Tibial artery (tissue), 4 donors: ENCODE results near the gene FGFRL1.

ENCODE experiments used
- DNase-seq, 2 donors: peaks; one replicate each; pipeline ENCODE4 v3.0.0-alpha.2; 2019
- H3K27ac ChIP-seq, 2 donors: fragments of 200-600 bp; sonication (generic) in 1 of 2; 1 replicate in 1 of 2; 2 replicates in 1 of 2; pipeline ENCODE4 v1.5.1; 2018 to 2019; ENCODE audit warnings: mild to moderate bottlenecking in 1 of 2
- H3K27me3 ChIP-seq, 2 donors: fragments of 200-600 bp; sonication (generic) in 1 of 2; one replicate each; pipeline versions ENCODE4 v1.5.1 to v1.6.0; 2016 to 2019
- H3K36me3 ChIP-seq, 3 donors: fragments of 200-600 bp; sonication (generic) in 2 of 3; one replicate each; pipeline ENCODE4 v1.5.1; 2016 to 2019; ENCODE audit warnings: mild to moderate bottlenecking in 2 of 3
- H3K4me1 ChIP-seq, 4 donors: fragments of 200-600 bp; sonication (generic) in 2 of 4; 1 replicate in 3 of 4; 2 replicates in 1 of 4; pipeline ENCODE4 v1.5.1; 2016 to 2019
- H3K4me3 ChIP-seq, 2 donors: fragments of 200-600 bp; sonication (generic) in 1 of 2; 1 replicate in 1 of 2; 2 replicates in 1 of 2; pipeline ENCODE4 v1.5.1; 2018 to 2019; ENCODE audit warnings: mild to moderate bottlenecking in 2 of 2
- H3K9me3 ChIP-seq, 3 donors: fragments of 200-600 bp; sonication (generic) in 1 of 3; one replicate each; pipeline ENCODE4 v1.5.1; 2016 to 2019
- CTCF ChIP-seq, 2 experiments: fragments of 200-600 bp in 1 of 2; fragments of 450-650 bp in 1 of 2; IDR thresholded peaks; one replicate each; pipeline ENCODE4 v1.5.1; 2017 to 2019; ENCODE audit warnings: antibody characterized with exemption in 2 of 2, mild to moderate bottlenecking in 1 of 2, moderate library complexity in 1 of 2
- intact Hi-C: fragments of 100-400 bp; cut with DNase I; formaldehyde crosslinking; loops from one replicate; pipeline ENCODE4 v1.15.0; 2023; ENCODE audit warnings: low total_unique reads

Gene FGFRL1

GRCh38 chr4:986879-987623, 24.4 kb upstream of the FGFRL1 start, which contains the start of gene IDUA:
Gene IDUA, plus strand, starts transcription at chr4:987044. Its CDS starts 41 bp downstream, at chr4:987085.
- TF ChIP-seq CTCF (IDR thresholded peaks at IDR 0.05) = peak in 1 of 2 experiments; percentile 34
- peak; percentile 71 to 87 for DNase-seq

GRCh38 chr4:987624-988513, 23.6 kb upstream of the FGFRL1 start:
- Histone ChIP-seq H3K4me3 (peak overlapping the region; percentile 61 to 70), H3K36me3 (peaks cover 0 to 39% (median 18%) of the 10 kb centered on the region in 3 donors), H3K27me3 (no peaks in the 10 kb centered on the region), H3K4me1 (peaks cover 0 to 31% (median 21%) of the 10 kb centered on the region in 4 donors), H3K27ac (peak overlapping the region in 1 of 2 donors; percentile 50), H3K9me3 (no peaks in the 10 kb centered on the region)
- TF ChIP-seq CTCF (IDR thresholded peaks at IDR 0.05) = no peak
- no peak for DNase-seq
- intact Hi-C loops = no loop called here

More at GRCh38 chr4:986879-987623, 24.4 kb upstream of the FGFRL1 start, which contains the start of gene IDUA:
- Histone ChIP-seq H3K27me3 (no peaks in the 10 kb centered on the region), H3K4me1 (peaks cover 0 to 31% (median 21%) of the 10 kb centered on the region in 4 donors), H3K27ac (peak within 1 kb of the TSS; percentile 17 to 50), H3K36me3 (peaks cover 0 to 33% (median 18%) of the 10 kb centered on the region in 3 donors), H3K4me3 (peak within 1 kb of the TSS; percentile 61 to 70), H3K9me3 (no peaks in the 10 kb centered on the region)
- intact Hi-C loops = no loop called here

GRCh38 chr4:988726-989721, 22.4 kb upstream of the FGFRL1 start:
- Histone ChIP-seq H3K9me3 (no peaks in the 10 kb centered on the region), H3K27me3 (no peaks in the 10 kb centered on the region), H3K36me3 (peaks cover 0 to 40% (median 18%) of the 10 kb centered on the region in 3 donors), H3K27ac (no peak overlapping the region), H3K4me1 (peaks cover 0 to 31% (median 21%) of the 10 kb centered on the region in 4 donors), H3K4me3 (no peak overlapping the region)
- intact Hi-C loops = no loop called here
- no peak for DNase-seq
- no peak for TF ChIP-seq CTCF (IDR thresholded peaks at IDR 0.05)

GRCh38 chr4:989722-990471, 21.5 kb upstream of the FGFRL1 start:
- Histone ChIP-seq H3K27ac (no peak overlapping the region), H3K4me3 (no peak overlapping the region), H3K27me3 (no peaks in the 10 kb centered on the region), H3K4me1 (peaks cover 0 to 29% (median 21%) of the 10 kb centered on the region in 4 donors), H3K9me3 (no peaks in the 10 kb centered on the region), H3K36me3 (peaks cover 0 to 40% (median 18%) of the 10 kb centered on the region in 3 donors)
- no peak for DNase-seq
- TF ChIP-seq CTCF (IDR thresholded peaks at IDR 0.05) = no peak
- intact Hi-C loops = no loop called here
